Keratinocyte (primary cell): ENCODE measurements around the gene DACT3. TPM values are rescaled to one million over a fixed set of nuclear protein-coding genes. Genes with fewer than 3 reads are reported as not detected.

Source experiments
- DNase-seq: peaks from one replicate; pipeline ENCODE4 v3.0.0-alpha.2; 2011; ENCODE audit warnings: low read depth, missing footprints, low spot score
- FAIRE-seq: peaks from 2 replicates; lab custom pipeline; 2011; peaks lifted over from hg19 to GRCh38; lab: Jason Lieb, UNC
- H2AFZ ChIP-seq: 2 replicates; pipeline ENCODE4 v1.6.0; 2012; ENCODE audit warnings: low read length, control low read depth, inconsistent platforms; ENCODE audit not compliant: control insufficient read depth
- H3K27ac ChIP-seq: 2 replicates; pipeline ENCODE4 v1.5.1; 2011; ENCODE audit warnings: low read length; ENCODE audit not compliant: control insufficient read depth, insufficient read depth
- H3K27me3 ChIP-seq: 3 replicates; pipeline ENCODE4 v1.6.0; 2011; ENCODE audit warnings: low read length; ENCODE audit not compliant: control insufficient read depth, insufficient read depth; ENCODE audit errors: extremely low read depth
- H3K36me3 ChIP-seq, 2 experiments: 2 replicates in 1 of 2; 3 replicates in 1 of 2; pipeline ENCODE4 v1.5.1; 2011; ENCODE audit warnings: low read length in 2 of 2, mild to moderate bottlenecking in 1 of 2; ENCODE audit not compliant: control insufficient read depth in 2 of 2, insufficient read depth in 2 of 2; ENCODE audit errors: extremely low read depth in 1 of 2
- H3K4me1 ChIP-seq: 3 replicates; pipeline ENCODE4 v1.5.1; 2011; ENCODE audit warnings: low read length; ENCODE audit not compliant: control insufficient read depth, insufficient read depth; ENCODE audit errors: extremely low read depth
- H3K4me2 ChIP-seq: 3 replicates; pipeline ENCODE4 v1.6.0; 2011; ENCODE audit warnings: low read depth, low read length; ENCODE audit not compliant: control insufficient read depth, insufficient read depth; ENCODE audit errors: extremely low read depth
- H3K4me3 ChIP-seq, 3 experiments: fragments of 200-600 bp in 1 of 3; sonication (generic) in 1 of 3; 2 replicates in 2 of 3; 3 replicates in 1 of 3; pipeline ENCODE4 v1.5.1; 2011 to 2016; ENCODE audit warnings: low read length in 3 of 3, mild to moderate bottlenecking in 3 of 3, control low read depth in 2 of 3, inconsistent platforms in 1 of 3, low read depth in 1 of 3, mixed read lengths in 1 of 3, mixed run types in 1 of 3, moderate library complexity in 1 of 3; ENCODE audit not compliant: control insufficient read depth in 2 of 3, insufficient read depth in 2 of 3; ENCODE audit errors: extremely low read depth in 1 of 3
- H3K79me2 ChIP-seq: 2 replicates; pipeline ENCODE4 v1.6.0; 2012; ENCODE audit warnings: low read length; ENCODE audit not compliant: control insufficient read depth, insufficient read depth
- H3K9ac ChIP-seq: 3 replicates; pipeline ENCODE4 v1.6.0; 2011; ENCODE audit warnings: low read length; ENCODE audit not compliant: control insufficient read depth, insufficient read depth; ENCODE audit errors: extremely low read depth
- H3K9me1 ChIP-seq: 3 replicates; pipeline ENCODE4 v1.6.0; 2011; ENCODE audit warnings: low read length; ENCODE audit not compliant: control insufficient read depth, insufficient read depth; ENCODE audit errors: extremely low read depth
- H3K9me3 ChIP-seq: 2 replicates; pipeline ENCODE4 v1.5.1; 2012; ENCODE audit warnings: low read depth, low read length; ENCODE audit not compliant: control insufficient read depth
- H4K20me1 ChIP-seq: 3 replicates; pipeline ENCODE4 v1.6.0; 2011; ENCODE audit warnings: low read length; ENCODE audit not compliant: control insufficient read depth, insufficient read depth; ENCODE audit errors: extremely low read depth
- CTCF ChIP-seq, 3 experiments: IDR thresholded peaks in 1 of 3; conservative IDR thresholded peaks in 1 of 3; optimal IDR thresholded peaks in 1 of 3; 2 replicates in 2 of 3; 3 replicates in 1 of 3; pipeline versions ENCODE3 to v1.5.1; 2011; ENCODE audit warnings: low read length in 3 of 3, mild to moderate bottlenecking in 3 of 3, moderate library complexity in 2 of 3, control low read depth in 1 of 3, inconsistent platforms in 1 of 3; ENCODE audit not compliant: insufficient read depth in 2 of 3; ENCODE audit errors: extremely low read depth in 1 of 3
- EZH2 ChIP-seq: IDR thresholded peaks from one replicate; pipeline ENCODE4 v1.6.1; 2012; ENCODE audit warnings: inconsistent platforms, mild to moderate bottlenecking, low read length, moderate library complexity
- dilution Hi-C: fragments of 300-500 bp; cut with MboI; formaldehyde crosslinking; loops from one replicate; pipeline ENCODE4 v1.7.0; 2020; ENCODE audit warnings: low sequenced_read_pairs; ENCODE audit not compliant: extremely low pct_ligation_motif_present
- polyA plus RNA-seq, 5 experiments: library from polyadenylated mRNA; depleted of rRNA in 3 of 5; stranded (reverse) in 3 of 5; stranded (forward) in 1 of 5; unstranded in 1 of 5; fragments of >200 nt; gene quantifications; 1 replicate in 1 of 5; 2 replicates in 3 of 5; 3 replicates in 1 of 5; pipeline versions ENCODE4 v1.2.1 to v1.2.3, GENCODE V29; 2011 to 2012; ENCODE audit warnings: missing spikeins in 2 of 5, low read depth in 1 of 5, low replicate concordance in 1 of 5

Gene DACT3
- polyA plus RNA-seq, 1 donor (not counting 4 experiments of a cell fraction or from before 2014, with no cell fraction given): 0.04 TPM

GRCh38 chr19:46674416-46675178, 13.6 kb upstream of the DACT3 start:
- H3K27ac ChIP-seq: no peak overlapping the region
- no peak for TF ChIP-seq CTCF (optimal IDR thresholded peaks at IDR 0.05 in 1 of 3, IDR thresholded peaks at IDR 0.05 in 1 of 3, conservative IDR thresholded peaks at IDR 0.05 in 1 of 3; ENCODE audit: extremely low read depth in 1 of 3, insufficient read depth in 2 of 3, low read length in 3 of 3)
- no peak for TF ChIP-seq EZH2
- H3K9ac ChIP-seq: no peak overlapping the region
- H3K4me1 ChIP-seq: no peaks in the 10 kb centered on the region
- H2AFZ ChIP-seq: no peak overlapping the region
- DNase-seq (no peak), FAIRE-seq (no peak)
- H3K79me2 ChIP-seq: no peaks in the 10 kb centered on the region
- no peaks in the 10 kb centered on the region for H3K9me3 ChIP-seq
- H3K4me3 ChIP-seq: no peak overlapping the region
- H4K20me1 ChIP-seq: peaks cover 5% of the 10 kb centered on the region
- H3K9me1 ChIP-seq: no peaks in the 10 kb centered on the region
- H3K36me3 ChIP-seq: peaks cover 19 to 27% of the 10 kb centered on the region in 2 experiments
- H3K27me3 ChIP-seq: no peaks in the 10 kb centered on the region
- dilution Hi-C loops: no loop called here
- H3K4me2 ChIP-seq: no peak overlapping the region

GRCh38 chr19:46670813-46671212, 9.8 kb upstream of the DACT3 start:
- H3K9me1 ChIP-seq: no peaks in the 10 kb centered on the region
- H4K20me1 ChIP-seq: no peaks in the 10 kb centered on the region
- H2AFZ ChIP-seq: no peak overlapping the region
- DNase-seq (no peak), FAIRE-seq (no peak)
- peaks cover 10 to 14% of the 10 kb centered on the region in 2 experiments for H3K36me3 ChIP-seq
- dilution Hi-C loops: no loop called here
- TF ChIP-seq EZH2 (no peak), CTCF (optimal IDR thresholded peaks at IDR 0.05 in 1 of 3, IDR thresholded peaks at IDR 0.05 in 1 of 3, conservative IDR thresholded peaks at IDR 0.05 in 1 of 3; ENCODE audit: extremely low read depth in 1 of 3, insufficient read depth in 2 of 3, low read length in 3 of 3) (no peak)
- no peak overlapping the region for H3K4me3 ChIP-seq
- no peaks in the 10 kb centered on the region for H3K79me2 ChIP-seq
- no peak overlapping the region for H3K27ac ChIP-seq
- no peaks in the 10 kb centered on the region for H3K9me3 ChIP-seq
- H3K4me2 ChIP-seq: no peak overlapping the region
- no peaks in the 10 kb centered on the region for H3K4me1 ChIP-seq
- no peaks in the 10 kb centered on the region for H3K27me3 ChIP-seq
- no peak overlapping the region for H3K9ac ChIP-seq
